ENCODE measurements around the gene TAS2R19. TPM values are rescaled to one million over a fixed set of nuclear protein-coding genes. Genes with fewer than 3 reads are reported as not detected.
A peak's percentile ranks its signal among the peaks of the same experiment; 100 is the strongest.

TAS2R19 gene, protein sequence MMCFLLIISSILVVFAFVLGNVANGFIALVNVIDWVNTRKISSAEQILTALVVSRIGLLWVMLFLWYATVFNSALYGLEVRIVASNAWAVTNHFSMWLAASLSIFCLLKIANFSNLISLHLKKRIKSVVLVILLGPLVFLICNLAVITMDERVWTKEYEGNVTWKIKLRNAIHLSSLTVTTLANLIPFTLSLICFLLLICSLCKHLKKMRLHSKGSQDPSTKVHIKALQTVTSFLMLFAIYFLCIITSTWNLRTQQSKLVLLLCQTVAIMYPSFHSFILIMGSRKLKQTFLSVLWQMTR
- total RNA-seq (2022) (2.7 and 3.4 TPM in 2 replicates), Bru-seq, nascent RNA (percentile 93 among the genes with signal in this experiment), BruChase-seq, experiment 1, labeled RNA remaining after a 6-hour chase (percentile 74 among the genes with signal in this experiment), BruChase-seq, experiment 2, labeled RNA remaining after a 2-hour chase (percentile 89 among the genes with signal in this experiment)
- long read RNA-seq: 0 reads

DNA sequence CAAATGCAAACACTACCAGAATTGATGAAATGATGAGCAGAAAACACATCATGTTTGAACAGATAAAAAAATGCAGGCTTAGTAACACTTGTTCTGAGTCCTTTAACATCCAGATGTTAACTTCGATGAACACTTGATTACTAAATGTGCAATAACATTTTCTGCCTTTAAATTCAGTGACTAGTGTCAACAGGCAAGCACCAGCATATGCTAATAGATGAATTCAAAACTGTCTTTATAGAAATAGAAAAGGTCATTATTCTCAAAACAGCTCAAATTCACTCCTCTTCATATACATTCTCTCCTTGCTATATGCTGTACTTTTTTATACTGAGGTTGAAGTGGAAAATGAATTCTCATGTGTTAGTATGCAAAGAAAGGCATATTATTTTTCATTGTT lies at the start of gene TAS2R19:
TAS2R19 (minus strand) TSS at position 101 of the 400 bp plus-strand sequence; CDS start at position 52, 49 bp downstream.
- peaks cover 8% of the 10 kb centered on the region for H3K9me3 Mint-ChIP-seq (ENCODE audit: unreplicated experiment)
- H3K27me3 Mint-ChIP-seq (ENCODE audit: insufficient read depth, unreplicated experiment): no peaks in the 10 kb centered on the region
- no peak within 1 kb of the TSS for H3K4me3 Mint-ChIP-seq (ENCODE audit: unreplicated experiment)
- POLR2A ChIA-PET: no interaction called here
- no peak within 1 kb of the TSS for H3K27ac Mint-ChIP-seq (ENCODE audit: low read depth, unreplicated experiment)
- CTCF ChIA-PET: interaction anchor here (1.1 kb wide), 1 partner anchor 9 kb away, joined by 3 read pairs; no protein-coding TSS in a partner anchor
- TF ChIP-seq, protein P1, sequence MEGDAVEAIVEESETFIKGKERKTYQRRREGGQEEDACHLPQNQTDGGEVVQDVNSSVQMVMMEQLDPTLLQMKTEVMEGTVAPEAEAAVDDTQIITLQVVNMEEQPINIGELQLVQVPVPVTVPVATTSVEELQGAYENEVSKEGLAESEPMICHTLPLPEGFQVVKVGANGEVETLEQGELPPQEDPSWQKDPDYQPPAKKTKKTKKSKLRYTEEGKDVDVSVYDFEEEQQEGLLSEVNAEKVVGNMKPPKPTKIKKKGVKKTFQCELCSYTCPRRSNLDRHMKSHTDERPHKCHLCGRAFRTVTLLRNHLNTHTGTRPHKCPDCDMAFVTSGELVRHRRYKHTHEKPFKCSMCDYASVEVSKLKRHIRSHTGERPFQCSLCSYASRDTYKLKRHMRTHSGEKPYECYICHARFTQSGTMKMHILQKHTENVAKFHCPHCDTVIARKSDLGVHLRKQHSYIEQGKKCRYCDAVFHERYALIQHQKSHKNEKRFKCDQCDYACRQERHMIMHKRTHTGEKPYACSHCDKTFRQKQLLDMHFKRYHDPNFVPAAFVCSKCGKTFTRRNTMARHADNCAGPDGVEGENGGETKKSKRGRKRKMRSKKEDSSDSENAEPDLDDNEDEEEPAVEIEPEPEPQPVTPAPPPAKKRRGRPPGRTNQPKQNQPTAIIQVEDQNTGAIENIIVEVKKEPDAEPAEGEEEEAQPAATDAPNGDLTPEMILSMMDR (IDR thresholded peaks at IDR 0.05; ENCODE audit: unreplicated experiment): no peak
- no peak for DNase-seq (ENCODE audit: unreplicated experiment)
- intact Hi-C loops (cut with micrococcal nuclease): no loop called here
- H3K36me3 Mint-ChIP-seq (ENCODE audit: insufficient read depth, unreplicated experiment): peaks cover 4% of the 10 kb centered on the region
- H3K4me1 Mint-ChIP-seq (ENCODE audit: insufficient read depth, unreplicated experiment): no peaks in the 10 kb centered on the region
- BruUV-seq (replicated peaks): no TSS peak

DNA sequence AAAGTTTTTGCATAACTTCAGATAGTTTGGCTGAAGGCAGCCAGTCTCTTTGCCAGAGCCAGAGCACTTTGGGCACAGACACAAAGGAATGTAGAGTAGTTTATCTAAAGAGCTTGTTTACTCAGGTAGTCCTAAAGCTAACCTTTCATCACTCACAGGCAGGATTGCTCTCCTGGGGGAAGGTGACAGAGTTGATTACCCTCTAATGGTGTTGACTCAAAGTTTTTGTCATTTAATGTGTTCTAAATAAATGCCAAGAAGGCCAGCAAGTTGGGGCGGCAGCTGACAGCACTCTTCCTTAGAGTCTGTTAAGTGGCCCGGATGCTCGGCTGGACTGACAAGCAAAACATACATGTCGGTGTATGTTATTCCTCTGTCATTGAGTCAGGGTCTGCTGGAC lies 49.0 kb upstream of the TAS2R19 start:
- DNase-seq (ENCODE audit: unreplicated experiment): no peak
- Mint-ChIP-seq H3K4me3 (ENCODE audit: unreplicated experiment) (no peak overlapping the region), H3K27me3 (ENCODE audit: insufficient read depth, unreplicated experiment) (no peaks in the 10 kb centered on the region), H3K27ac (ENCODE audit: low read depth, unreplicated experiment) (no peak overlapping the region), H3K9me3 (ENCODE audit: unreplicated experiment) (no peaks in the 10 kb centered on the region), H3K4me1 (ENCODE audit: insufficient read depth, unreplicated experiment) (no peaks in the 10 kb centered on the region), H3K36me3 (ENCODE audit: insufficient read depth, unreplicated experiment) (no peaks in the 10 kb centered on the region)
- no TSS peak for BruUV-seq (replicated peaks)
- POLR2A ChIA-PET: no interaction called here
- intact Hi-C loops (cut with micrococcal nuclease): no loop called here
- CTCF ChIA-PET: interaction anchor here (0.6 kb wide), 1 partner anchor 210 kb away, joined by 4 read pairs; no protein-coding TSS in a partner anchor
- TF ChIP-seq, protein P1 (IDR thresholded peaks at IDR 0.05; ENCODE audit: unreplicated experiment): no peak

DNA sequence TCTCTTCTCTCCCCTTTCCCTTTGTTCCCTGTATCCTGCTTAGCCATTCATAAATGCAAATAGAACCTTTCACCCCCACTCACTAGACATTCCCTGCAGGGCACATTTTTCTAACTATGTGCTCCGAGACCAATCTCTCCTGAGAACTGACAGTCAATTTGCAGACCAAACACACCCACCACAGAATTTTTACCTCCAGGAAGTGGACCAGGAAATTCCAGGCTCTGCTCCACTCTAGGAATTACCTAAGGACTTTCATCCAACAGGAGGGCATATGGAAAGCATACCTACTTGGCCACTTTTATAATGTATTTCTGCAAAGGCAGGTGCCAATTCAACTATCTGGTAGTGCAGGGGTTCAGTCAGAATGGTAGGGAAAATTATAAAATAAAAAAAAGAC lies 48.6 kb upstream of the TAS2R19 start:
- TF ChIP-seq, protein P1 (IDR thresholded peaks at IDR 0.05; ENCODE audit: unreplicated experiment): no peak
- ChIA-PET CTCF (no interaction called here), POLR2A (no interaction called here)
- intact Hi-C loops (cut with micrococcal nuclease): loop anchor here (1.0 kb wide), 1 partner anchor 56 kb away; no protein-coding TSS in a partner anchor
- Mint-ChIP-seq H3K27me3 (ENCODE audit: insufficient read depth, unreplicated experiment) (no peaks in the 10 kb centered on the region), H3K9me3 (ENCODE audit: unreplicated experiment) (no peaks in the 10 kb centered on the region), H3K4me1 (ENCODE audit: insufficient read depth, unreplicated experiment) (no peaks in the 10 kb centered on the region), H3K4me3 (ENCODE audit: unreplicated experiment) (no peak overlapping the region), H3K27ac (ENCODE audit: low read depth, unreplicated experiment) (no peak overlapping the region), H3K36me3 (ENCODE audit: insufficient read depth, unreplicated experiment) (no peaks in the 10 kb centered on the region)
- no TSS peak for BruUV-seq (replicated peaks)
- DNase-seq (ENCODE audit: unreplicated experiment): no peak

DNA sequence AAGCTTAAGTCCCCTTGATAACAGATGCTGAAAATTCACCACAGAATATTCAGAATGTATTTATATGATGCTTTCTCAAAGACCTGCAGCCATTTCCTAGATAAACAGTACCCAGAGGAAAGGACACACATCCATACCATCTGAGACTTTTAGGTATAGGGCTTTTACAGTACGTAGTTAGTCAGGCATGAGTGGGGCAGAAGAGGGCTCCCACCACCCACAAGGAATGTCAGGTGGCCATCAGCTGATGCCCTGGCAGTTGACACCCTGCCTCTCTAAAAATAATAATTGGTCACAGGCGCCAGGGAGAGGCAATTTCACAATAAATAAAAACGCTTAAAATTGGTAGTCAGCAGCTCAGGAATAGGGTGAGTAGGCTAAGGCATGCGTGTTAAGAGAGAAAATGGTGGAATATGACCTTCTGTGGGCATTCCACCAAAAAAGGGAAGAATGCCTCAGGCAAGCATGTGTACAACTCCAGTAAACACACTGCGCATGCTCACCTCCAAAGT lies 47.5 kb upstream of the TAS2R19 start:
- Mint-ChIP-seq H3K4me3 (ENCODE audit: unreplicated experiment) (no peak overlapping the region), H3K27ac (ENCODE audit: low read depth, unreplicated experiment) (no peak overlapping the region), H3K36me3 (ENCODE audit: insufficient read depth, unreplicated experiment) (no peaks in the 10 kb centered on the region), H3K4me1 (ENCODE audit: insufficient read depth, unreplicated experiment) (no peaks in the 10 kb centered on the region), H3K27me3 (ENCODE audit: insufficient read depth, unreplicated experiment) (no peaks in the 10 kb centered on the region), H3K9me3 (ENCODE audit: unreplicated experiment) (no peaks in the 10 kb centered on the region)
- no peak for DNase-seq (ENCODE audit: unreplicated experiment)
- CTCF ChIA-PET: interaction anchor here (0.7 kb wide), 3 partner anchors 33 to 1120 kb away, joined by 3 read pairs; no protein-coding TSS in a partner anchor
- intact Hi-C loops (cut with micrococcal nuclease): loop anchor here (1.0 kb wide), 1 partner anchor 55 kb away; no protein-coding TSS in a partner anchor
- no TSS peak for BruUV-seq (replicated peaks)
- POLR2A ChIA-PET: interaction anchor here (0.7 kb wide), 1 partner anchor 107 kb away, joined by 3 read pairs; no protein-coding TSS in a partner anchor
- TF ChIP-seq, protein P1 (IDR thresholded peaks at IDR 0.05; ENCODE audit: unreplicated experiment): no peak

All from MCF 10A (cell line).